Stimulated activated CD8-positive, alpha-beta memory T cell treated with anti-CD3 and anti-CD28 coated beads, Interleukin-15, amount 100 ng/mL, for 24 hours (primary cell): ENCODE results near the gene CCDC57.
A peak's percentile ranks its signal among the peaks of the same experiment; 100 is the strongest.
"Not testable (repeated sequence)": the region's sequence is repeated elsewhere in the genome, so short reads cannot be mapped to it uniquely, and the experiment has no call there.

ENCODE experiments used
- DNase-seq: peaks from one replicate; pipeline ENCODE4 v3.0.0-alpha.2; 2020; ENCODE audit warnings: low read depth

The CCDC57 gene

DNA sequence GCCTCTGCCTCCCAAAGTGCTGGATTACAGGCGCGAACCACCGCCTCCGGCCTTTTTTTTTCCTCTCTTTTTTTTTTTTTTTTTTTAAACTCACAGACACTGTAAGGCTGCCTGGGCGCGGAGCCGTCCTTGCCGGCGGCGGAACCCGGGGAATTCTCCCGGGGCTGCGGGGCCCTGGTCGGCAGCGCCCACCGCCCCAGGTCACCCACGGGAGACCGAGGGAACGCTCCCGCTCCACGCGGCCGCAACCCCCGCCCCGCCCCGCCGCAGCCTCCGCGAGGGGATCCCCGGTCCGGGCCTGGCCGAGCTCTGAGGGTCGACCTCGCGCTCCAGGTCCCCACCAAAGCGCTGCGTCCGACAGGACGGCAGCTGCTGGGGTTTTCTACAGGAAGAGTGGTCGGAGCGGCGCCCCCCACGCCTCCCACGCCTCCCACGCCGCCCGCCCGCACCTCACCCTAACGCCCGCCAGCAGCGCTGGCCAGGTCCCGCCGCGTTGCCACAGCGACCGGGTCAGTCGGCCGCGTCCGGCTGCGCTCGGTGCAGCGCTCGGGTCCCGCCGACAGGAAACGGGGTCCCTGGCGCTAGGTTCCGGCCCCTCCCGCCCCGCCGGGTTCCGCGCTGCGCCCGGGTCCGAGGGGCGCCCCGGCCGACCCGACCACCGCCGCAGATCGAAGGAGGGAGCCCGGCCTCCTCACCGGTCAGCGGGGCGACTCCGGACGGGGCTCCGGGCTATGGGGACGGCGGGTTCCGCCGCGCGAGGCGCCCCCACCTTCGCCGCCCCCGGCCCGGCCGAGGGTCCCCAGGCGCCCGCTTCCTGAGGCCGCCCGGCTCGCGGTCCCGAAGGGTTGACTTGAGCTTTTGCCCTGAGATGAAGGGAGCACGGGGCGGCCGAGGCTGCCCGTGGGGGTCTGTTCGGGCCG lies at the start of gene CCDC57:
CCDC57 (minus strand) TSS at position 512 of the 920 bp plus-strand sequence. CDS start 10,898 bp downstream, outside the sequence.
- peak; percentile 64 for DNase-seq

- DNase-seq = no peak
These were observed 49.7 kb upstream of the CCDC57 start for GRCh38 chr17:82262344-82262743.

DNA sequence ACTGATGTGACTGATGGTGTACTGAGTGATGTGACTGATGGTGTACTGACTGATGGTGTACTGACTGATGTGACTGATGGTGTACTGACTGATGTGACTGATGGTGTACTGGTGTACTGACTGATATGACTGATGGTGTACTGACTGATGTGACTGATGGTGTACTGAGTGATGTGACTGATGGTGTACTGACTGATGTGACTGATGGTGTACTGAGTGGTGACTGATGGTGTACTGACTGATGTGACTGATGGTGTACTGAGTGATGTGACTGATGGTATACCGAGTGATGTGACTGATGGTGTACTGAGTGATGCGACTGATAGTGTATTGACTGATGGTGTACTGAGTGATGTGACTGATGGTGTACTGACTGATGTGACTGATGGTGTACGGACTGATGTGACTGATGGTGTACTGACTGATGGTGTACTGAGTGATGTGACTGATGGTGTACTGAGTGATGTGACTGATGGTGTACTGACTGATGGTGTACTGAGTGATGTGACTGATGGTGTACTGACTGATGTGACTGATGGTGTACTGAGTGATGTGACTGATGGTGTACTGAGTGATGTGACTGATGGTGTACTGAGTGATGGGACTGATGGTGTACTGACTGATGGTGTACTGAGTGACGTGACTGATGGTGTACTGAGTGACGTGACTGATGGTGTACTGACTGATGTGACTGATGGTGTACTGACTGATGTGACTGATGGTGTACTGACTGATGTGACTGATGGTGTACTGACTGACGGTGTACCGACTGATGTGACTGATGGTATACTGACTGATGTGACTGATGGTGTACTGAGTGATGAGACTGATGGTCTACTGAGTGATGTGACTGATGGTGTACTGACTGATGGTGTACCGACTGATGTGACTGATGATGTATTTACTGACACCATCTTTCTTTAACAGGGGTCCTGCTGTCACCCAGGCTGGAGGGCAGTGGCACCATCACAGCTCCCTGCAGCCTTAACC lies 47.6 kb upstream of the CCDC57 start:
- DNase-seq = not testable (repeated sequence)

- no peak for DNase-seq
These were observed 45.9 kb upstream of the CCDC57 start for GRCh38 chr17:82258555-82258954.

GRCh38 chr17:82257473-82257872 lies 44.8 kb upstream of the CCDC57 start:
- peak; percentile 44 for DNase-seq

DNA sequence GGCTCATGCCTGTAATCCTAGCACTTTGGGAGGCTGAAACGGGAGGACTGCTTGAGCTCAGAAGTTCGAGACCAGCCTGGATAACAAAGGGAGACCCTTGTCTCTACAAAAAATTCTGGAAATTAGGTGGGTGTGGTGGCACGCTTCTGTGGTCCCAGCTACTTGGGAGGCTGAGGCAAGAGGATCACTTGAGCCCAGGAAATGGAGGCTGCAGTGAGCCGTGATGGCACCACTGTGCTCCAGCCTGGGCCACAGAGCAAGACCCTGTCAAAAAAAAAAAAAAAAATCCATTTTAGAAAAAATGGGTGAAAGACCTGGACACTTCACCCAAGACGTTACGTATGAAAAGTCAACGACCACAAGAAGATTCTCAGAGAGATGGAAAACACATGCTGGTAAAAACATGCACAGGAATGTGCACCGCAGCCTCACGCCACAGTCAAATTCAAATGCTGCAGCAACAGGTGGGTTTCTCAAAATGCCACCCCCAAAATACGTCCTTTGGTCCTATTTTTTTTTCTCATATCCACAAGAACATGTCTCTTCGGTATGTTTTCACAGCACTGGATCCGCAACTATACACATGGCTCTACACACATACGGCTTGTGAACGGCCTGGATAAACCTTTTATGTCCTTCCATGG lies 43.7 kb upstream of the CCDC57 start:
- DNase-seq = no peak

DNA sequence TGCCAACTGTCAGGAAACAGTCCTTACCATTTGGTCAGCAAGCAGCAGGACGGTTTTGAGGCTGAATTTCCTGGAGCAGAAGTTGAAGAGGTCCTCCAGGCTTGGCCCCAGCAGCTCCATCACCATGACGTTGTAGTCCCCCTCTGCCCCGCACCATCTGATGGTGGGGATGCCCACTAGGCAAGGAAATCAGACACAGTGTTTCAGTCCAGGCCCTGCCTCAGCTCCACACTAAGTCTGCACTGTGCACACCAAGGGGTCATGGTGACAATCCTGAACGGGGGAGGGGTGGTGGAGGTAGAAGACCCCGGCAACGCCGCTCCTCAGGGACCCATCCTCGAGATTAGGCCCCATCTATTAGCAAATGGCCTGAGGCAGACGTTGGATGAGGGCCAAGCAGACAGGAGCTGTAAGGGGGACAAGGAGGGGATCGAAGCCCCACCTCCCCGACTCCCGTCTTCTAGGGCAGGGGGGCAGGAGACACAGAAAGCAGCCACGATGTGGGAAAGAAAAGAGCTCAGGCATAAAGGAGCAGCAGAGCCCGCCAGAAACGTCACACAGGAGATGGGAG lies 42.8 kb upstream of the CCDC57 start:
- DNase-seq = no peak

GRCh38 chr17:82254746-82255145 lies 42.1 kb upstream of the CCDC57 start:
- not testable (repeated sequence) for DNase-seq

GRCh38 chr17:82254096-82254495 lies 41.5 kb upstream of the CCDC57 start:
- DNase-seq = not testable (repeated sequence)

DNA sequence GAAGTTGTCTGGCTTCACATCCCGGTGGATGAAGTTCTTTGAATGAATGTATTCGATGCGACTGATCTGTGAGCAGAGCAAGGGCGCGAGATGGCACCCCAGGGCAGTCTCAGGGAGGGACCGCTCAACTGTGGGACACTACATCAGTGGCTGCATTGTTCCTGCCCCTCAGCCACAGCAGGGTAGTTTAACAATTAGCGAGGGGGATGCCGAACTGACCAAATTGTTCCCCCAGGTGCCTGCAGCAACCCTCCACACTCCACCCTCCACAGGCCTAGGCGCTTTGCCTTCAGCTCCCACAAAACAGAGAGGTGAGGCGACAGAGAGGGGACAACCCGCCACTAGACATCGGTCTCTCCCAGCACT lies 40.5 kb upstream of the CCDC57 start:
- no peak for DNase-seq

GRCh38 chr17:82252511-82253178 lies 40.0 kb upstream of the CCDC57 start:
- no peak for DNase-seq

DNA sequence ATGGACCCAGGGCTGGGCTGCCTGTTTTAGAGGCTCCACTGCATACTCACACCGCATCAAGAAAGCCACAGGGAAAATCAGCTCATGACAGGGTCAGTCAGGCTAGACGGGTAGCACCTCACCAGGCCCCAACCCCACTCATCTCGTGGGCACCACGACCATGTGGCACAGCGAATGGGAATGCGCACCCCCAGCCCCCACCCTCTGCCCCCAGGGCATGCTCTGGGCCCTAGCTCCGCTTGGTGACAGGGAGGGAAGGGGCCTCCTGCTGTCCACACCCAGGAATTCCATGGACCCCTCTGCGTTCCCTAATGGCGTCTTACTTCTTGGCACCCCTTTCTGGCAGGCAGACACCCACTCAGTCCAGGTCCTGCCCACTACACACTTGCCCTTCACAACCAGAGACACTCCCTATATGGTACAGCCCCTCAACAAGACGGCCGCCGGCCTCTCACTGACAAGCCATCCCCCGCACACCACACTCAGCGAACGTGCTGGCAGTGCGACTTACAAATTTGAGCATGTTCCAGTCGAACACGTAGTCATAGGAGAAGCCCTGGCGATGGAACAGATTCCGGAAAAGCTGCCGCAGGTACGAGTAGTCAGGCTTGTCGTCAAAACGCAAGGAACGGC lies 38.3 kb upstream of the CCDC57 start:
- DNase-seq = no peak

DNA sequence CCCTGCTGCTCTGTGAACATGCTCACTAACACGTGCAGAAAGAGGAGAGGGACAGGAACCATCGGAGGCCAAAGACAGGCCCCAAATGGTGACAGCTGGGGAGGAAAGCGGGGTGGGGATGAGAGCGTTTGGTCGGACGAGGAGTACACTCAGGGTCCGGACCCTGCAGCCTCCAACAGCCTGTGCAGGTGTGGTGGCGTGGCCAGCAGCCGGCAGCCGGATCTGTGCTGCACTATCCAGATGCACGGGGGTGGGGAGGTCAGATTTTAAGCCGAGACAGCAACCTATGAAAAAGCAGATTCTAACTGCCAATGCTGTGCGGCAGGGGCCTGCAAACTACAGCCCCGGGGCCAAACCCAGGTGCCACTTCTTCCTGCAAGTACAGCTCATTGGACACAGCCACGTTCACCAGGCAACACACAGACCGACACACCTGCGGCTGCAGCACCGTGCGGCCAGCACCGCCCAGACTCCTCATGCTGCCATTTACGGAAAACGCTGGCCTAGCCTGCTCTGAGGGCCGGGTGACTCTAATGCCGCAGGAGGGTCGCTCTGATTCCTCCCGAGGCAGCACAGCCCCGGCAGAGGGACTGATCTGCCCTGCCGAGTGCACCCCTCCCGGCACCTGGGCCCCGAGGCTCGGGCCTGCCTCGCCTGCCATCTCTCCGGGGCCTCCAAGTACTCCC lies 37.4 kb upstream of the CCDC57 start:
- no peak for DNase-seq

- DNase-seq = no peak
These were observed 36.4 kb upstream of the CCDC57 start for GRCh38 chr17:82248815-82249674.

DNA sequence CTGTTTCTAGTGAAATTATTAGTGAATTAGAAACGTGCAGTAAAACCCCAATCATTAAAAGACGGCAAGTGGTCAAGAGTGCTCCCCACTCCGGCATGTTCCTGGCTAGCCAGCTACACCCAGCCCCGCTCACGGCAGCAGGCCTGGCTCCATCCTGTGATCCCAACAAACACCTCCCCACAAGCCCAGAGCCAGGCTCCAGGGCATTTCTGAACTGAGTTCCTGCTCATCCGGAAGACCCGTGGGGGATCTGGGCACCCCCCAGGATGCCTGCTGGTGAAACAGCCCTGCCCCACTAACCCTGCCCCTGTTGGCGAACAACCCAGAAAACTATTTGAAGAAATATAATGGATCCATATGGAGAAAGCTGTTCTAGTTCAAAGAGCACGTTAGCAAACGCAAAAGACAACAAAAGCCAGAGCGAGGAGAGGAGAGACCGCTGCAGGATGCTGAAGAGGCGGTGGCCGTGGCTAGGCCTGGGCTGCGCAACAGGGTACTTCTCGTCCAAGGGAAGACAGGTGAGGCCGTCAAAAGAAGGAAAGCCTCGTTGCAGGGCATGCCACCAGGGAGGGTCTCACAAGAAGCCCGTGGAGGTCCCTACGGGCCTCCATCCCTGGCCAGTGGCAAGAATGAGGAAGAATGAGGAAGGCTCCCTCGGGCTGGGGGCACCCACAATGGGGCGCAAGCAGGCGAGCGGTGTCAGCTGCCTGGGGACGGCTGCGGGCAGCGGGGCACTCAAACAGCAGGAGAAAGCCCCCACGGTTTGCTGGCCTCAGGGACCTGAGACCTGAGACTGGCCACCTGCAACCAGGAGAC lies 35.4 kb upstream of the CCDC57 start:
- no peak for DNase-seq

DNA sequence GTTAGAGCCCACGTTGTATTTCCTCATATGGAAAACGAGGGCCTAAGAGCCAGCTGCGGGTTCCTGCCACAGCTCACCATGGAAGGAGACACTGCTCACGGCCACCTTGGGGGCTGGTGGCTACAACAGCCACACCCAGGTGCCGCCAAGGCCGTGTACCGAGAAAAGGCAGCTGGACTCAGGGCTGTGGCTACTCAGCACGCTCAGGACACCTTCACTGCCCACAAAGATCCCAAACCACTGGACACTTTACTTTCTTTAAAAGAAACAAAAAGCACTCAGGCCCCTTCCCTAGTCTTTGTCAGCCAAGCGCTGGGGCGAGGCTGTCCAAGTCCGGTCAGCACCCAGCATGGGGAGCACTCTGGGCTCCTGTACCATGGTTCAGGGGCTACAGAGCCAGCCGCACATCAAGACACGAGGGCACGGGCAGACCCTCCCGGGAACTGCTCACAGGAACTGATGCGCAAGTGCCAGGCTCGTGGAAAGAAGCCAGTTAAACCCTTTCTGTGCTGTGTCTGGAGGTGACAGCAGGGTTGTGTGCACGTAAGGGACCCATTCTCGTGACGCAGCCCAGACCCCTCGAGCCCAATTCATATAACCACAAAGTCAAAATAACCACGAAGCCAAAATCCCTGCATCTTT lies 34.7 kb upstream of the CCDC57 start:
- no peak for DNase-seq

GRCh38 chr17:82246365-82247181 lies 33.9 kb upstream of the CCDC57 start:
- no peak for DNase-seq
